DLD1 (cell line): ENCODE data around the gene HIF3A.
"Not testable (repeated sequence)": the region's sequence is repeated elsewhere in the genome, so short reads cannot be mapped to it uniquely, and the experiment has no call there.

Experiments used
- in situ Hi-C: cut with HindIII; loops from 2 replicates; pipeline ENCODE4 v1.10.0; 2017; ENCODE audit warnings: low sequenced_read_pairs

HIF3A gene

GRCh38 chr19:46289724-46290619 is 6.9 kb upstream of the HIF3A start:
- in situ Hi-C loops: loop anchor here (10.0 kb wide), 1 partner anchor 215 kb away; no protein-coding TSS in a partner anchor

GRCh38 chr19:46291829-46292228 is 5.0 kb upstream of the HIF3A start:
- in situ Hi-C loops: loop anchor here (10.0 kb wide), 1 partner anchor 213 kb away; no protein-coding TSS in a partner anchor

GRCh38 chr19:46294494-46294893 is 2.3 kb upstream of the HIF3A start:
- in situ Hi-C loops: loop anchor here (10.0 kb wide), 1 partner anchor 210 kb away; no protein-coding TSS in a partner anchor

GRCh38 chr19:46295401-46296201 is 1.2 kb upstream of the HIF3A start:
- in situ Hi-C loops: loop anchor here (10.0 kb wide), 1 partner anchor 209 kb away; no protein-coding TSS in a partner anchor

- in situ Hi-C loops: loop anchor here (10.0 kb wide), 1 partner anchor 209 kb away; no protein-coding TSS in a partner anchor
These were observed 701 bp upstream of the HIF3A start for GRCh38 chr19:46296202-46296480.

GRCh38 chr19:46297700-46298478 is 1.0 kb downstream of the HIF3A start:
- in situ Hi-C loops: loop anchor here (10.0 kb wide), 1 partner anchor 207 kb away; no protein-coding TSS in a partner anchor

- in situ Hi-C loops: loop anchor here (10.0 kb wide), 1 partner anchor 206 kb away; no protein-coding TSS in a partner anchor
These were observed 1.7 kb downstream of the HIF3A start for GRCh38 chr19:46298479-46299003.

- in situ Hi-C loops: loop anchor here (10.0 kb wide), 1 partner anchor 206 kb away; no protein-coding TSS in a partner anchor
These were observed 2.2 kb downstream of the HIF3A start for GRCh38 chr19:46299004-46299509.

- in situ Hi-C loops: loop anchor here (10.0 kb wide), 1 partner anchor 205 kb away; no protein-coding TSS in a partner anchor
These were observed 2.9 kb downstream of the HIF3A start for GRCh38 chr19:46299695-46300094.

GRCh38 chr19:46303322-46303690 is 6.5 kb downstream of the HIF3A start:
- in situ Hi-C loops: no loop called here

GRCh38 chr19:46303691-46304397 is 7.0 kb downstream of the HIF3A start:
- in situ Hi-C loops: no loop called here

- in situ Hi-C loops: no loop called here
These were observed 9.7 kb downstream of the HIF3A start for GRCh38 chr19:46306501-46306900.

- in situ Hi-C loops: no loop called here
These were observed 11.7 kb downstream of the HIF3A start for GRCh38 chr19:46308510-46308909.

- in situ Hi-C loops: no loop called here
These were observed 12.2 kb downstream of the HIF3A start for GRCh38 chr19:46309056-46309455.

- in situ Hi-C loops: no loop called here
These were observed 14.6 kb downstream of the HIF3A start for GRCh38 chr19:46311444-46311843.

- in situ Hi-C loops: not testable (repeated sequence)
These were observed 17.0 kb downstream of the HIF3A start for GRCh38 chr19:46313540-46314469.

GRCh38 chr19:46317339-46317738 is 20.5 kb downstream of the HIF3A start:
- in situ Hi-C loops: no loop called here

GRCh38 chr19:46319613-46320012 is 22.8 kb downstream of the HIF3A start:
- in situ Hi-C loops: no loop called here

- in situ Hi-C loops: no loop called here
These were observed 23.7 kb downstream of the HIF3A start for GRCh38 chr19:46320559-46320958.
